WI38 (cell line): Measurements from ENCODE around the gene BICDL2.

Experiments used
- H3K4me3 ChIP-seq: 2 replicates; pipeline ENCODE4 v1.5.1; 2011; ENCODE audit warnings: low read depth, mild to moderate bottlenecking, control low read depth, low read length
- CTCF ChIP-seq: IDR thresholded peaks from 2 replicates; pipeline ENCODE4 v1.5.1; 2012; ENCODE audit warnings: low read depth, mild to moderate bottlenecking, control low read depth, low read length

Gene BICDL2

GRCh38 chr16:3027983-3028715 is 8.6 kb downstream of the BICDL2 start:
- TF ChIP-seq CTCF = 0 out of 2 replicates have a peak, but pooled peaks have one; percentile 20
- no peak overlapping the region for H3K4me3 ChIP-seq

- no peak overlapping the region for H3K4me3 ChIP-seq
- TF ChIP-seq CTCF = no peak
Measured at GRCh38 chr16:3027489-3027795, 9.3 kb downstream of the BICDL2 start.

- no peak overlapping the region for H3K4me3 ChIP-seq
- TF ChIP-seq CTCF = no peak
Measured at GRCh38 chr16:3026609-3027488, 9.9 kb downstream of the BICDL2 start.

GRCh38 chr16:3026003-3026378 is 10.8 kb downstream of the BICDL2 start:
- no peak for TF ChIP-seq CTCF
- no peak overlapping the region for H3K4me3 ChIP-seq

GRCh38 chr16:3025032-3026002 is 11.4 kb downstream of the BICDL2 start:
- no peak overlapping the region for H3K4me3 ChIP-seq
- no peak for TF ChIP-seq CTCF

- no peak for TF ChIP-seq CTCF
- H3K4me3 ChIP-seq = peak within 1 kb of the TSS; percentile 93
Measured at GRCh38 chr16:3023669-3024478, 12.9 kb downstream of the BICDL2 start, which contains the start of the genes HCFC1R1 and THOC6. HCFC1R1 (minus strand) TSS chr16:3023942; CDS start chr16:3023941, 1 bp downstream. THOC6 (plus strand) TSS chr16:3024035; CDS start chr16:3024327, 292 bp downstream.
